ENCODE data around the gene RNF19B.

Gene RNF19B

GRCh38 chr1:32887623-32888022, 77.0 kb downstream of the RNF19B start:
- no peak for DNase-seq (ENCODE audit: extremely low spot score)
- ChIA-PET POLR2A (no interaction called here), CTCF (interaction anchor here (1.1 to 3.7 kb wide), 3 partner anchors 9 to 12 kb away, joined by 3 to 28 read pairs (median 10); no protein-coding TSS in a partner anchor)
- TF ChIP-seq CTCF (IDR thresholded peaks at IDR 0.05; ENCODE audit: control extremely low read depth, extremely low read depth, low read depth, missing control alignments) = no peak

GRCh38 chr1:32886828-32887414, 77.7 kb downstream of the RNF19B start:
- no peak for DNase-seq (ENCODE audit: extremely low spot score)
- no peak for TF ChIP-seq CTCF (IDR thresholded peaks at IDR 0.05; ENCODE audit: control extremely low read depth, extremely low read depth, low read depth, missing control alignments)
- ChIA-PET CTCF (interaction anchor here (0.9 to 3.7 kb wide), 5 partner anchors 10 to 143 kb away, joined by 3 to 28 read pairs (median 4); no protein-coding TSS in a partner anchor), POLR2A (no interaction called here)

Data from GM10248 (cell line).